ENCODE results near the gene E2F4.

DNA sequence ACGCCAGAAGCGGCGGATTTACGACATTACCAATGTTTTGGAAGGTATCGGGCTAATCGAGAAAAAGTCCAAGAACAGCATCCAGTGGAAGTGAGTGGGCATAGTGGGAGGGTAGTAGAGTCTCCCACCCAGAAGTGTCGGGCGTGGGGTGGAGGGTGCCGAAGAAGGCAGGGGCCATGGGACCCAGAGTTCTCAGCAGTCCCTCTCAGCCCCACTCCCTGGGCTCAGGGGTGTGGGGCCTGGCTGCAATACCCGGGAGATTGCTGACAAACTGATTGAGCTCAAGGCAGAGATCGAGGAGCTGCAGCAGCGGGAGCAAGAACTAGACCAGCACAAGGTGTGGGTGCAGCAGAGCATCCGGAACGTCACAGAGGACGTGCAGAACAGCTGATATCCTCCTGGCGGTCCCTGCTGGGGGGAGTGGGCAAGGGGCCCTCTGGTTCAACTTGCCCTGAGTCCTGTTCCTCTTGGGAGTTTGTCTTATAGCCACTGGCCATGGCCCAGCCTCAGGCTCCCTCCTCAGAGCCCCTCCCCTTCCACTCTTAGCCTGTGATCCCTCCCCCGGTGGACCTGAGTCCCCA, 916 bp downstream of the E2F4 start:
- no peak for TF ChIP-seq POLR2A (IDR thresholded peaks at IDR 0.05)
- TF ChIP-seq, protein P1, sequence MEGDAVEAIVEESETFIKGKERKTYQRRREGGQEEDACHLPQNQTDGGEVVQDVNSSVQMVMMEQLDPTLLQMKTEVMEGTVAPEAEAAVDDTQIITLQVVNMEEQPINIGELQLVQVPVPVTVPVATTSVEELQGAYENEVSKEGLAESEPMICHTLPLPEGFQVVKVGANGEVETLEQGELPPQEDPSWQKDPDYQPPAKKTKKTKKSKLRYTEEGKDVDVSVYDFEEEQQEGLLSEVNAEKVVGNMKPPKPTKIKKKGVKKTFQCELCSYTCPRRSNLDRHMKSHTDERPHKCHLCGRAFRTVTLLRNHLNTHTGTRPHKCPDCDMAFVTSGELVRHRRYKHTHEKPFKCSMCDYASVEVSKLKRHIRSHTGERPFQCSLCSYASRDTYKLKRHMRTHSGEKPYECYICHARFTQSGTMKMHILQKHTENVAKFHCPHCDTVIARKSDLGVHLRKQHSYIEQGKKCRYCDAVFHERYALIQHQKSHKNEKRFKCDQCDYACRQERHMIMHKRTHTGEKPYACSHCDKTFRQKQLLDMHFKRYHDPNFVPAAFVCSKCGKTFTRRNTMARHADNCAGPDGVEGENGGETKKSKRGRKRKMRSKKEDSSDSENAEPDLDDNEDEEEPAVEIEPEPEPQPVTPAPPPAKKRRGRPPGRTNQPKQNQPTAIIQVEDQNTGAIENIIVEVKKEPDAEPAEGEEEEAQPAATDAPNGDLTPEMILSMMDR (IDR thresholded peaks at IDR 0.05) = no peak

Data from heart left ventricle (tissue), 13 donors.